Endothelial cell of umbilical vein (primary cell): ENCODE measurements around the gene RANGAP1. TPM values are rescaled to one million over a fixed set of nuclear protein-coding genes. Genes with fewer than 3 reads are reported as not detected.

ENCODE experiments used
- BruUV-seq: library from RNA; stranded (reverse); fragments of 400-500 nt; replicated peaks from 2 replicates; lab custom pipeline; 2021; lab: Mats Ljungman, UMichigan
- CTCF ChIA-PET: fragments of 300-600, 350-600 bp; sonication (Branson Sonifier 250); formaldehyde crosslinking; loops from one replicate; lab custom pipeline; 2021; ENCODE audit warnings: antibody characterized with exemption, inconsistent platforms; lab: Charles Lee
- POLR2A ChIA-PET: fragments of 300-600, 350-600 bp; sonication (Branson Sonifier 250); formaldehyde crosslinking; loops from one replicate; lab custom pipeline; 2021; ENCODE audit warnings: antibody characterized with exemption, inconsistent platforms; lab: Charles Lee
- DNase-seq: peaks from one replicate; pipeline ENCODE4 v3.0.0-alpha.2; 2011; ENCODE audit warnings: low read depth, low spot score
- FAIRE-seq: peaks from 2 replicates; lab custom pipeline; 2011; peaks lifted over from hg19 to GRCh38; lab: Jason Lieb, UNC
- H2AFZ ChIP-seq: 2 replicates; pipeline ENCODE4 v1.6.0; 2012; ENCODE audit warnings: low read depth, low read length, control low read depth, inconsistent platforms
- H3K27ac ChIP-seq: 2 replicates; pipeline ENCODE4 v1.5.1; 2011; ENCODE audit warnings: low read depth, mild to moderate bottlenecking, control low read depth, low read length, moderate library complexity; ENCODE audit not compliant: insufficient read depth
- H3K27me3 ChIP-seq, 2 experiments: 2 replicates each; pipeline versions ENCODE4 v1.6.0 to v1.6.1; 2011; ENCODE audit warnings: low read length in 2 of 2, mixed read lengths in 1 of 2; ENCODE audit not compliant: control insufficient read depth in 2 of 2, insufficient read depth in 2 of 2
- H3K36me3 ChIP-seq, 2 experiments: 2 replicates in 1 of 2; 3 replicates in 1 of 2; pipeline ENCODE4 v1.5.1; 2011; ENCODE audit warnings: low read length in 2 of 2, mild to moderate bottlenecking in 1 of 2, moderate library complexity in 1 of 2; ENCODE audit not compliant: control insufficient read depth in 2 of 2, insufficient read depth in 2 of 2; ENCODE audit errors: extremely low read depth in 1 of 2
- H3K4me1 ChIP-seq: 3 replicates; pipeline ENCODE4 v1.5.1; 2011; ENCODE audit warnings: mild to moderate bottlenecking, low read length; ENCODE audit not compliant: control insufficient read depth, insufficient read depth; ENCODE audit errors: extremely low read depth
- H3K4me2 ChIP-seq: 2 replicates; pipeline ENCODE4 v1.6.1; 2011; ENCODE audit warnings: low read length, control low read depth, mixed read lengths; ENCODE audit not compliant: insufficient read depth
- H3K4me3 ChIP-seq, 3 experiments: fragments of 200-600 bp in 1 of 3; sonication (generic), shearing (Covaris generic) in 1 of 3; replicated peaks in 1 of 3; 2 replicates each; pipeline ENCODE4 v1.5.1; 2011 to 2016; ENCODE audit warnings: control low read depth in 3 of 3, low read length in 3 of 3, mild to moderate bottlenecking in 2 of 3, inconsistent platforms in 1 of 3, low read depth in 1 of 3, moderate library complexity in 1 of 3; ENCODE audit not compliant: insufficient read depth in 1 of 3
- H3K79me2 ChIP-seq: 2 replicates; pipeline ENCODE4 v1.6.0; 2012; ENCODE audit warnings: low read length, inconsistent platforms; ENCODE audit not compliant: control insufficient read depth, insufficient read depth
- H3K9ac ChIP-seq: replicated peaks from 2 replicates; pipeline ENCODE3; 2011; ENCODE audit warnings: low read length, control low read depth; ENCODE audit not compliant: insufficient read depth; ENCODE audit errors: extremely low read depth
- H3K9me1 ChIP-seq: replicated peaks from 3 replicates; pipeline ENCODE4 v1.6.0; 2011; ENCODE audit warnings: mild to moderate bottlenecking, low read length; ENCODE audit not compliant: control insufficient read depth, insufficient read depth; ENCODE audit errors: extremely low read depth
- H3K9me3 ChIP-seq: replicated peaks from 2 replicates; pipeline ENCODE4 v1.5.1; 2012; ENCODE audit warnings: low read length, inconsistent platforms; ENCODE audit not compliant: control insufficient read depth, insufficient read depth
- H4K20me1 ChIP-seq: replicated peaks from 2 replicates; pipeline ENCODE3; 2011; ENCODE audit warnings: mild to moderate bottlenecking, low read length; ENCODE audit not compliant: control insufficient read depth, insufficient read depth; ENCODE audit errors: extremely low read depth
- CTCF ChIP-seq, 2 donors: IDR thresholded peaks; 1 replicate in 1 of 2; 2 replicates in 1 of 2; pipeline ENCODE4 v1.5.1; 2011; ENCODE audit warnings: low read length in 2 of 2, mild to moderate bottlenecking in 2 of 2, moderate library complexity in 2 of 2, control low read depth in 1 of 2, inconsistent platforms in 1 of 2, low read depth in 1 of 2; ENCODE audit not compliant: insufficient read depth in 1 of 2; ENCODE audit errors: extremely low read depth in 1 of 2
- EZH2 ChIP-seq: IDR thresholded peaks from 2 replicates; pipeline ENCODE4 v1.6.1; 2012; ENCODE audit warnings: borderline replicate concordance, low read depth, mild to moderate bottlenecking, moderate library complexity, low read length, inconsistent platforms; ENCODE audit not compliant: severe bottlenecking
- FOS ChIP-seq: IDR thresholded peaks from 2 replicates; pipeline ENCODE4 v1.6.1; 2011; ENCODE audit warnings: mild to moderate bottlenecking, low read length, moderate library complexity, borderline replicate concordance; ENCODE audit not compliant: insufficient read depth
- GATA2 ChIP-seq: IDR thresholded peaks from 2 replicates; pipeline ENCODE4 v1.7.0; 2011; ENCODE audit warnings: low read depth, mild to moderate bottlenecking, moderate library complexity, mixed read lengths, low read length; ENCODE audit not compliant: insufficient read length, insufficient read depth
- JUN ChIP-seq: IDR thresholded peaks from 2 replicates; pipeline ENCODE4 v1.6.1; 2011; ENCODE audit warnings: borderline replicate concordance, low read depth; ENCODE audit not compliant: insufficient read length, insufficient read depth
- MYC ChIP-seq: IDR thresholded peaks from one replicate; pipeline ENCODE4 v1.6.1; 2011; ENCODE audit warnings: mild to moderate bottlenecking, low read depth, low read length
- POLR2A ChIP-seq: IDR thresholded peaks from 2 replicates; pipeline ENCODE4 v1.6.1; 2012; ENCODE audit warnings: low read depth, mild to moderate bottlenecking, control low read depth, low read length
- POLR2AphosphoS5 ChIP-seq: IDR thresholded peaks from 2 replicates; pipeline ENCODE4 v1.6.1; 2012; ENCODE audit warnings: low read depth, mild to moderate bottlenecking, control low read depth, low read length, moderate library complexity; ENCODE audit not compliant: insufficient read depth
- dilution Hi-C: fragments of 300-500 bp; cut with MboI; formaldehyde crosslinking; loops from one replicate; pipeline ENCODE4 v1.15.0; 2019; ENCODE audit warnings: low sequenced_read_pairs; ENCODE audit not compliant: extremely low pct_ligation_motif_present
- intact Hi-C: fragments of 100-400 bp; cut with micrococcal nuclease; formaldehyde crosslinking; loops from one replicate; pipeline ENCODE4 v1.10.0; 2022
- polyA plus RNA-seq, 4 experiments: library from polyadenylated mRNA; depleted of rRNA in 3 of 4; stranded (reverse) in 3 of 4; unstranded in 1 of 4; fragments of >200 nt; gene quantifications; 2 replicates each; pipeline versions ENCODE4 v1.2.1 to v1.2.3, GENCODE V29; 2011 to 2012; ENCODE audit warnings: missing spikeins in 1 of 4
- total RNA-seq: library from RNA; stranded (reverse); gene quantifications from 2 replicates; pipeline ENCODE4 v1.2.3, GENCODE V29; 2021
- TF ChIP-seq, protein P1 (sequence below): IDR thresholded peaks from 2 replicates; pipeline ENCODE4 v1.6.1; 2011; ENCODE audit not compliant: insufficient read depth, insufficient read length

The RANGAP1 gene
- total and polyA plus RNA-seq, 2 donors (not counting 3 experiments of a cell fraction or from before 2014, with no cell fraction given), result 169 to 182 TPM

DNA sequence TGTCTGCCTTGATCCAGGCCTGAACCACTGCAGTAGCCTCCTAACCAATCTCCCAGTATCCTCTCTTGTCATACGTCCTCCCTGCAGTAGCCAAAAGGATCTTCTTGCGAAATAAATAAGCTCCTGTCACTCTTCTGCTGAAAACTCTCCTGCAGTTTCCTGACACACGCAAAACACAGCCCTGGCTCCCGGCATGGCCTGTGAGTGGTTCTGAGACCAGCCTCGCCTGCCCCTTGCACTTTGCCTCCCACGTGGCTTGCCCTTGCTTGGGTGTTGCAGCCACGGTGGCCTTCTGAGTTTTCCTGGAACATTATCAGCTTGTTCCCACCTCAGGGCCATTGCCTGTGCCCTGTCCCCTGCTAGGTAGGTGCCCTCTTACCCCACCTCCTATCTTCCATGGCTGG is 22.6 kb upstream of the RANGAP1 start:
- dilution Hi-C loops (no loop called here), intact Hi-C loops (loop anchor here (5.0 kb wide), 1 partner anchor 216 kb away; the partner anchor contains the start of gene EP300)
- no peak overlapping the region for H3K9ac ChIP-seq
- TF ChIP-seq JUN (no peak), POLR2A (no peak), GATA2 (no peak), FOS (no peak), MYC (no peak), CTCF (IDR thresholded peaks at IDR 0.05; ENCODE audit: extremely low read depth in 1 of 2, insufficient read depth in 1 of 2, low read depth in 1 of 2, low read length in 2 of 2) (no peak), EZH2 (no peak), POLR2AphosphoS5 (no peak)
- TF ChIP-seq, protein P1, sequence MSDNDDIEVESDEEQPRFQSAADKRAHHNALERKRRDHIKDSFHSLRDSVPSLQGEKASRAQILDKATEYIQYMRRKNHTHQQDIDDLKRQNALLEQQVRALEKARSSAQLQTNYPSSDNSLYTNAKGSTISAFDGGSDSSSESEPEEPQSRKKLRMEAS, result no peak
- H3K27me3 ChIP-seq, result no peaks in the 10 kb centered on the region
- DNase-seq (no peak), FAIRE-seq (no peak)
- H3K4me2 ChIP-seq, result no peak overlapping the region
- CTCF ChIA-PET, result no interaction called here
- H3K4me1 ChIP-seq, result peaks cover 11% of the 10 kb centered on the region
- H2AFZ ChIP-seq, result no peak overlapping the region
- H3K9me3 ChIP-seq, result no peaks in the 10 kb centered on the region
- H4K20me1 ChIP-seq, result peaks cover 2% of the 10 kb centered on the region
- no peaks in the 10 kb centered on the region for H3K9me1 ChIP-seq
- no peak overlapping the region for H3K4me3 ChIP-seq
- H3K27ac ChIP-seq, result no peak overlapping the region
- peaks cover 4 to 9% of the 10 kb centered on the region in 2 experiments for H3K36me3 ChIP-seq
- BruUV-seq, result no TSS peak
- POLR2A ChIA-PET, result no interaction called here
- H3K79me2 ChIP-seq, result peaks cover 86% of the 10 kb centered on the region
